Activated T-cell treated with anti-CD3 and anti-CD28 coated beads for 1 hour (primary cell): ENCODE data around the gene POU6F1.
"Not testable (repeated sequence)": the region's sequence is repeated elsewhere in the genome, so short reads cannot be mapped to it uniquely, and the experiment has no call there.

Source experiments
- DNase-seq: peaks from one replicate; pipeline ENCODE4 v3.0.0-alpha.2; 2020; ENCODE audit warnings: low read depth

The POU6F1 gene, protein sequence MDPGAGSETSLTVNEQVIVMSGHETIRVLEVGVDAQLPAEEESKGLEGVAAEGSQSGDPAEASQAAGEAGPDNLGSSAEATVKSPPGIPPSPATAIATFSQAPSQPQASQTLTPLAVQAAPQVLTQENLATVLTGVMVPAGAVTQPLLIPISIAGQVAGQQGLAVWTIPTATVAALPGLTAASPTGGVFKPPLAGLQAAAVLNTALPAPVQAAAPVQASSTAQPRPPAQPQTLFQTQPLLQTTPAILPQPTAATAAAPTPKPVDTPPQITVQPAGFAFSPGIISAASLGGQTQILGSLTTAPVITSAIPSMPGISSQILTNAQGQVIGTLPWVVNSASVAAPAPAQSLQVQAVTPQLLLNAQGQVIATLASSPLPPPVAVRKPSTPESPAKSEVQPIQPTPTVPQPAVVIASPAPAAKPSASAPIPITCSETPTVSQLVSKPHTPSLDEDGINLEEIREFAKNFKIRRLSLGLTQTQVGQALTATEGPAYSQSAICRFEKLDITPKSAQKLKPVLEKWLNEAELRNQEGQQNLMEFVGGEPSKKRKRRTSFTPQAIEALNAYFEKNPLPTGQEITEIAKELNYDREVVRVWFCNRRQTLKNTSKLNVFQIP

GRCh38 chr12:51217968-51218606, at the start of gene POU6F1:
TSS of gene POU6F1 (minus strand) at chr12:51218062. CDS start at chr12:51206836, 11,226 bp downstream.
- DNase-seq = peak; percentile 57

DNA sequence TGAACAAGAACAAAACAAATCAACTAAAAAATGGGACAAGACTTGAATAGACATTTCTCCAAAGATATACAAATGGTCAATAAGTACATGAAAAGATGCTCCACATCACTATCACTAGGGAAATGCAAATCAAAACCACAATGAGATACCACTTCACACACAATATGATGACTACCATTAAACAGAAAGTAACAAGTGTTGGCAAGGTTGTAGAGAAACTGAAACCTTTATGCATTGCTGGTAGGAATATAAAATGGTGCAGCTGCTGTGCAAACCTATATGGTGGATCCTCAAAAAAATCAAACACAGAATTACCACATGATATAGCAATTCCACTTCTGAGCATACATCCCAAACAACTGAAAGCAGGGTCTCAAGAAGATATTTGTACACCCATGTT, 47.2 kb upstream of the POU6F1 start:
- DNase-seq = no peak

DNA sequence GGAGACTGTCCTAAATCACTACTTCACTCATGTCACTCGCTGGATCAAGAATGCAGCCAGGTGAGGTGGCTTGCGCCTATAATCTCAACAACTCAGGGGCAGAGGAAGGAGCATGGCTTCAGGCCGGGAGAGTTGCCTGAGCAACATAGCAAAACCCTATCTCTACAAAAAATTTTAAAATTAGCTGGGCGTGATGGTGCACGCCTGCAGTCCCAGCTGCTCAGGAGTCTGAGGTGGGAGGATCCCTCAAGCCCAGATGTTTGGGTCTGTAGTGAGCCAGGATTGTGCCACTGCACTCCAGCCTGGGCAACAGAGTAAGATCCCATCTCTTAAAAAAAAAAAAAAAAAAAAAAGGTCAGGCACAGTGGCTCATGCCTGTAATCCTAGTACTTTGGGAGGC, 46.4 kb upstream of the POU6F1 start:
- no peak for DNase-seq

GRCh38 chr12:51263341-51263740, 45.5 kb upstream of the POU6F1 start:
- DNase-seq = no peak

GRCh38 chr12:51262758-51263177, 44.9 kb upstream of the POU6F1 start:
- peak; percentile 19 for DNase-seq

DNA sequence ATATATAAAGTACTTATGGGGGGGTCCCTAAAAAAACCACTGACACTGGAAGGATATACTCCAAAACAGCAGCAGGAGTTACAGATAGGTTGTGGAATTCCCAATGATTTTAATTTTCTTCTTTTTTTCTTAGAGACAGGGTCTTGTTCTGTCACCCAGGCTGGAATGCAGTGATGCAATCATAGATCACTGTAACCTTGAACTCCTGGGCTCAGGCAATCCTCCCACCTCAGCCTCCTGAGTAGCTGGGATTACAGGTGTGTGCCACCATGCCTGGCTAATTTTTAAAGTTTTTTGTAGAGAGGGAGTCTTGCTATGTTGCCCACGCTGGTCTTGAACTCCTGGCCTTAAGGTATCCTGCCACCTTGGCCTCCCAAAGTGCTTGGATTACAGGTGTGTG, 41.7 kb upstream of the POU6F1 start:
- DNase-seq = not testable (repeated sequence)

GRCh38 chr12:51254536-51254935, 36.7 kb upstream of the POU6F1 start:
- no peak for DNase-seq

- DNase-seq = no peak
Measured at GRCh38 chr12:51253276-51253675, 35.4 kb upstream of the POU6F1 start.

- no peak for DNase-seq
Measured at GRCh38 chr12:51247523-51248206, 29.8 kb upstream of the POU6F1 start.

DNA sequence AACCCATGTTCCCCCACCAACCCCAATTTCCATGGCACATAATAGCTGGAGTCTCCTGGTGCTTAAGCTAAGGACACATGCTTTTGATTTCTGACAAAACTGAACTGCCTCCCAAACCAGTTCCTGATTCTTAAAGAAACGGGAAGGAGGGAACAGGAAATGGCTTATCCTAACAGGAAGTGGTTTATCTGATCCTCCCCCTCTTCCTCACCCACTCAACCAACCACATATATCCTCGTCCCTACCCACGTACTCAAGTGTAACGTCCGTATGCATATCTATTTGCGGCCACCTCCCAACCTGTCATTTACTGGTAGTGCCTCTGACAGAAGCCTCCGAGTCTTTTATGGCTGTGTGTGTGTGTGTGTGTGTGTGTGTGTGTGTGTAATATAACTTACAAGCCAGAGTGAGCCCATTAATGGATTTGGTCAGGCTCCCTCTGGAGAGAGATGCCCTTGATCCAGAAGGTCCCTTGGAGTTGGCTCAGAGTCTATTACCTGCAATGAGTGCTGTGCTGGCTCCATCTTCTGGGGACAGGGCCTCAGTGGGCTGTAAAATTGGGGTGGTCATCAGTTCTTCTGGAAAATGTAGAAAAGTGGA, 28.5 kb upstream of the POU6F1 start:
- no peak for DNase-seq

DNA sequence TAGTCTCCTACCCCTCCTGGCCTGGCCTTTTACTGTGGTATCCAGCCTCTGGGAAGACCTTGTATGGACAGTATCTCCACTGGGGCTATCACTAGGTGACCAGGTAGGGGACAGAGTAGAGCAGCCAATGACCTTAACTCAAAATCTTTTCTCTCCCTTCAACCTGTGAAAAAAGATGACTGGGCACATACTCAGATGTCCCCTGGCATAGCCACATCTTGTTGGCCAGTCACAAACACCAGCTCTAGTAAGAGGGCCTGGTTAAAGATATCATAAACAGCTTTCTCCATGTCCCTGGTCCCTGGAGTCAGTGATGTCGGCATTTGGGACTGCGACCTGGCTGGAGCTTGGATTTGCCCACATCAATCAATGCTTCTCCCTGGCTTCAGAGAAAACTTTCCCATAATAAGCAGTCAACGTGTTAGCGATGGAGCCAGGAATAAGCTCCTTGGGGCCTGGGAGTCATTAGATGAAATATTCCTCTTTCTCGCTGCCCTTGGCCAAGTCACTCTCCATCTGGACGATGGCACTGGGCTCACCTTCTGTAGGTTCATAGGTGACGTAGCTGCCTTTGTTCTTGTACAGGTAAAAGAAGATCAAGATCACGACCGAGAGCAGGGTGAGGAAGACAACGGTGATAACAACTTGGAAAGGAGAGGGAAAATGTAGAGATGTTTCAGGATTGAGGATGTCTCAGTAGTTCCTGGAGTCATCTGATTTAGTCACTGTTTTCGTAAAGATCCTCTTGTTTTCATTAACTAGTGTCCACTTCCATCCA, 27.8 kb upstream of the POU6F1 start:
- no peak for DNase-seq

GRCh38 chr12:51244269-51244668, 26.4 kb upstream of the POU6F1 start:
- DNase-seq = no peak

DNA sequence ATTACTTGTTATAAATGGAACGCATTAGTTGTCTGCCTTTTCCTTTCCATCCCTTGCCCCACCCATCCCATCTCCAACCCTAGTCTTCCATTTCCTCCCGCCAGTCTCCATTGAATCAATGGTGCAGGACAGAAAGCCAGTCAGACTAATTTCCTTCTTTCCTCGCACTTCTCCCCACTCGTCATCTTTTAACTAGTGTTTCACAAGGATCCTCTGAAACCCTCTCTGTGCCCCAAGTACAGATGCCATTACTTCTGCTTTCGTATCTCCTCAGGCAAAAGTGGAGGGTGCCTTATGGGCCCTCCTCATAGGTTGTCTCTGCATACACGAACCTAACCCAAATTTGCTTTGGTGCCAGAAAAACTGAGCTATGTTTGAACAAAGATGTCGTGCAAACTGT, 25.0 kb upstream of the POU6F1 start:
- no peak for DNase-seq

DNA sequence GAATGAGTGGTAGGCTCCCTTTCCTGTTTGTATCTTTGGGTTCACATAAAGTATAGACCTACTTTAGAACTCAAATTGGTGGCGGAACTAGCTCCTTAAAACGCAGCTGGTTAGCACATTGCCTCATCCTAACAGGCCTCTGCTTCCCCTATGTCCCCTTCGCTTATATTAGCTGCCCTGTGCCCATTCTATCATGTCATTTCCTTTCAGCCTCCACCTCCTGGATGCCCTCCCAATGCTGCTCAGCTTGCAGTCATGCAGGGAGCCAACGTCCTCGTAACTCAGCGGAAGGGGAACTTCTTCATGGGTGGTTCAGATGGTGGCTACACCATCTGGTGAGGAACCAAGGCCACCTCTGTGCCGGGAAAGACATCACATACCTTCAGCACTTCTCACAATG, 24.3 kb upstream of the POU6F1 start:
- DNase-seq = no peak

DNA sequence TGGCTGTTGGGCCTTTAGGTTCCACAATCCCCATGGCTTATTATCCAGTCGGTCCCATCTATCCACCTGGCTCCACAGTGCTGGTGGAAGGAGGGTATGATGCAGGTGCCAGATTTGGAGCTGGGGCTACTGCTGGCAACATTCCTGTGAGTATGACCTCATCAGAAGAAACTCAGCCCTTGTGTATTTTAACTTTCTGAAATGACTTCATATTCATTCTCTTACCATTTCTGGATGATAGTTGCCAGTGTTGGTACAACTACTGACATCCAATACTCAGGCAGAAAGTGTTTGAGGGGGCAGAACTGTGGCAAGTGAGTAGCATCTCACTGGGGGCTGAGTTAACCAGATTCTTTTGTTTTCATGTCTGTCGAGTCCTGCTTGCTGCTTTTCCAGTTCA, 23.1 kb upstream of the POU6F1 start:
- no peak for DNase-seq

- DNase-seq = peak; percentile 93
Measured at GRCh38 chr12:51238510-51239334, 20.9 kb upstream of the POU6F1 start, which contains the start of gene DAZAP2. TSS of gene DAZAP2 (plus strand) at chr12:51238826. CDS start at chr12:51238908, 82 bp downstream.

- no peak for DNase-seq
Measured at GRCh38 chr12:51238037-51238509, 20.2 kb upstream of the POU6F1 start.

DNA sequence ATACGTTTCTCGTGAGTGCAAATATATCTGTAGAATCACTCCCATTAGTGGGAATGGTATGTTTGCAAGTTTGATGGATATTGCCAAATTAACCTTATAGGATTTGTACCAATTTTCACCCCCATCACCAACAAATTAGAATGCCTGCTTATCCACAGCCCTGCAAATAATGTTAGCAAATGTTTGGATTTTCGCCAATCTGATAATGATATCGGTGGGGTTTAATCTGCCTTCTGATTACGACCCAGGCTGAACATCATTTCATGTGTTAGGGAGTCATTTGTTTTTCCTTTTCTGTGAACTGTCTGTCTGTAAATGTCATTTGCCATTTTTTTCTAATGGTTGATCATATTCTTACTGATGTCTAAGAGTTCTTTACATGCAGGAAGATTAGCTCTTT, 16.7 kb upstream of the POU6F1 start:
- DNase-seq = no peak

GRCh38 chr12:51232642-51233041, 14.8 kb upstream of the POU6F1 start:
- no peak for DNase-seq

DNA sequence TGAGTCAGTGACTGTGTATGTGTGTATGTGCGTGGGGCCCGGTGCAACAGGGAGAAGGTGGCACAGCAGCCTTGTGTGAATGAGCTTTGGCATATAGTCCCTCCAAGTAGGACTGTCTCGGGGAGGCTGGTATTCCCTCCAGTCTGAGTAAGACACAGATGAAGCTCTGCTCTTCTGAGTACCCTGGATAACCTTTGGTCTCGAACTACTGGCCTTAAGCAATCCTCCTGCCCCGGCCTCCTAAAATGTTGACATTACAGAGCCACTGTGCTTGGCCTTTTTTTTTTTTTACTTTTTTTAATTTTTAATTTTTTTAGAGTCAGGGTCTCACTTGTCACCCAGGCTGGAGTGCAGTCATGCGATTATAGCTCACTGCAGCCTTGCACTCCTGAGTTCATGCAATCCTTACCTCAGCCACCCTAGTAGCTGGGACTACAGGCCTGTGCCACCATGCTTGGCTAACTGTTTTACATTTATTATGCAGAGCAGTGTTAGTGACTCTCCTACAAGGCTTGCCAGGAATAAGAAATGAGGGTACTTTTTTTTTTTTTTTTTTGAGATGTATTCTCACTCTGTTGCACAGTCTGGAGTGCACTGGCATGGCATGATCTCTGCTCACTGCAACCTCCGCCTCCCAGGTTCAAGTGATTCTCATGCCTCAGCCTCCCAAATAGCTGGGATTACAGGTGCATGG, 11.4 kb upstream of the POU6F1 start:
- DNase-seq = no peak
